Osteocyte (in vitro differentiated cells): ENCODE results near the gene USP34. TPM values are rescaled to one million over a fixed set of nuclear protein-coding genes. Genes with fewer than 3 reads are reported as not detected.

Experiments
- DNase-seq: peaks from one replicate; pipeline ENCODE4 v3.0.0; 2021; ENCODE audit warnings: mixed read lengths; ENCODE audit not compliant: unreplicated experiment; ENCODE audit errors: extremely low spot score
- H3K27ac Mint-ChIP-seq: one replicate; pipeline ENCODE4 v1.8.0; 2021; ENCODE audit warnings: mild to moderate bottlenecking, mixed read lengths; ENCODE audit not compliant: unreplicated experiment
- H3K27me3 Mint-ChIP-seq: one replicate; pipeline ENCODE4 v1.8.0; 2021; ENCODE audit warnings: mixed read lengths; ENCODE audit not compliant: unreplicated experiment
- H3K36me3 Mint-ChIP-seq: one replicate; pipeline ENCODE4 v1.8.0; 2021; ENCODE audit warnings: mixed read lengths; ENCODE audit not compliant: unreplicated experiment
- H3K4me1 Mint-ChIP-seq: one replicate; pipeline ENCODE4 v1.8.0; 2021; ENCODE audit warnings: mixed read lengths; ENCODE audit not compliant: unreplicated experiment
- H3K4me3 Mint-ChIP-seq: one replicate; pipeline ENCODE4 v1.8.0; 2021; ENCODE audit warnings: mild to moderate bottlenecking, moderate library complexity, mixed read lengths; ENCODE audit not compliant: unreplicated experiment
- H3K9me3 Mint-ChIP-seq: one replicate; pipeline ENCODE4 v1.8.0; 2021; ENCODE audit warnings: mixed read lengths; ENCODE audit not compliant: unreplicated experiment
- total RNA-seq: library from RNA; stranded (reverse); gene quantifications from 2 replicates; pipeline ENCODE4 v1.2.1, GENCODE V29; 2021
- TF ChIP-seq, protein P1 (sequence below): fragments of 200-600 bp; sonication (generic); IDR thresholded peaks from 2 replicates; pipeline ENCODE4 v1.5.0; 2021; ENCODE audit warnings: antibody characterized with exemption, mild to moderate bottlenecking, moderate library complexity

The USP34 gene
- total RNA-seq, 1 donor from 2014 or later = 111 TPM

- Mint-ChIP-seq H3K27ac (no peak overlapping the region), H3K36me3 (peaks cover 58% of the 10 kb centered on the region)
- TF ChIP-seq, protein P1, sequence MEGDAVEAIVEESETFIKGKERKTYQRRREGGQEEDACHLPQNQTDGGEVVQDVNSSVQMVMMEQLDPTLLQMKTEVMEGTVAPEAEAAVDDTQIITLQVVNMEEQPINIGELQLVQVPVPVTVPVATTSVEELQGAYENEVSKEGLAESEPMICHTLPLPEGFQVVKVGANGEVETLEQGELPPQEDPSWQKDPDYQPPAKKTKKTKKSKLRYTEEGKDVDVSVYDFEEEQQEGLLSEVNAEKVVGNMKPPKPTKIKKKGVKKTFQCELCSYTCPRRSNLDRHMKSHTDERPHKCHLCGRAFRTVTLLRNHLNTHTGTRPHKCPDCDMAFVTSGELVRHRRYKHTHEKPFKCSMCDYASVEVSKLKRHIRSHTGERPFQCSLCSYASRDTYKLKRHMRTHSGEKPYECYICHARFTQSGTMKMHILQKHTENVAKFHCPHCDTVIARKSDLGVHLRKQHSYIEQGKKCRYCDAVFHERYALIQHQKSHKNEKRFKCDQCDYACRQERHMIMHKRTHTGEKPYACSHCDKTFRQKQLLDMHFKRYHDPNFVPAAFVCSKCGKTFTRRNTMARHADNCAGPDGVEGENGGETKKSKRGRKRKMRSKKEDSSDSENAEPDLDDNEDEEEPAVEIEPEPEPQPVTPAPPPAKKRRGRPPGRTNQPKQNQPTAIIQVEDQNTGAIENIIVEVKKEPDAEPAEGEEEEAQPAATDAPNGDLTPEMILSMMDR = no peak
Observed at GRCh38 chr2:61343141-61343540, 127.7 kb downstream of the USP34 start.

DNA sequence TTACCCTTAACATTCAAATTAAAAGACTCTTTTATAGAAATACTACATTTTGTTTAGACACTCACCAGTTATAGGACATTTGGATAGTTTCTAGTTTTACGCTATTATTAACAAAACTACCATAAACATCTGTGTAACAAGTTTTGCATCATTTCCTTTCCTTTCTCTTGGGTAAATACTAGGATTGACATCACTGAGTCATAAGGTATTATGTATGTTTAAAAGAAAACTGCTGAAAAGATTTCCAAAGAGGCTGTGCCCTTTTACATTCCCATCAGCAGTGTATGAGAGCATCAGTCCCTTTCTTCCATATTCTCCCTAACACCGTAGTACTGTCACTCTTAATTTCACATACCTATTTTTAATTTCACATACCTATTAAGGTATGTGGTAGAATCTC is 130.6 kb downstream of the USP34 start:
- Mint-ChIP-seq H3K9me3 (no peaks in the 10 kb centered on the region), H3K27me3 (no peaks in the 10 kb centered on the region), H3K4me1 (peaks cover 5% of the 10 kb centered on the region), H3K27ac (peak overlapping the region; percentile 64), H3K4me3 (no peak overlapping the region), H3K36me3 (peaks cover 57% of the 10 kb centered on the region)
- no peak for DNase-seq
- TF ChIP-seq, protein P1 = no peak

More at GRCh38 chr2:61343141-61343540, 127.7 kb downstream of the USP34 start:
- no peaks in the 10 kb centered on the region for H3K27me3 Mint-ChIP-seq
- DNase-seq = no peak
- H3K4me3 Mint-ChIP-seq = no peak overlapping the region
- peaks cover 5% of the 10 kb centered on the region for H3K4me1 Mint-ChIP-seq
- H3K9me3 Mint-ChIP-seq = no peaks in the 10 kb centered on the region

- Mint-ChIP-seq H3K9me3 (no peaks in the 10 kb centered on the region), H3K36me3 (peaks cover 47% of the 10 kb centered on the region), H3K27me3 (no peaks in the 10 kb centered on the region), H3K4me3 (no peak overlapping the region), H3K4me1 (peaks cover 5% of the 10 kb centered on the region), H3K27ac (no peak overlapping the region)
- DNase-seq = no peak
- TF ChIP-seq, protein P1 = no peak
Observed at GRCh38 chr2:61338447-61338846, 132.4 kb downstream of the USP34 start.

DNA sequence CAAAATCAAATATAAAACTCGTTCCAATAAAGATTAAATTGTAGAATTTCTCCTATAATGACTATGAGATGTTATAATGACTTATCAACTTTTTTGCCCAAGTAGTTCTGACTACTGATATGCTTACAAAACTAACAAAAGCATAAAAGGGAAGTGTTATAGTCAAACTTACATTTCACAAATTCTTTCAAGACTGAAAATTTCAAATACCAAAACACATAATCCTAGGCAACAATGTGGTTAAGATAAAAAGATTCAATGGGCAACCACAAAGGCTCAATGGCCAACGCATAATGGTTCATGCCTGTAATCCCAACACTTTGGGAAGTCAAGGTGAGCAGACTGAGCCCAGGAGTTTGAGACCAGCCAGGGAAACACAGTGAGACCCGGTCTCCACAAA is 135.7 kb downstream of the USP34 start:
- Mint-ChIP-seq H3K4me1 (peaks cover under 1% of the 10 kb centered on the region), H3K36me3 (peaks cover 30% of the 10 kb centered on the region), H3K27me3 (no peaks in the 10 kb centered on the region), H3K27ac (no peak overlapping the region), H3K4me3 (no peak overlapping the region), H3K9me3 (no peaks in the 10 kb centered on the region)
- TF ChIP-seq, protein P1 = no peak
- no peak for DNase-seq

DNA sequence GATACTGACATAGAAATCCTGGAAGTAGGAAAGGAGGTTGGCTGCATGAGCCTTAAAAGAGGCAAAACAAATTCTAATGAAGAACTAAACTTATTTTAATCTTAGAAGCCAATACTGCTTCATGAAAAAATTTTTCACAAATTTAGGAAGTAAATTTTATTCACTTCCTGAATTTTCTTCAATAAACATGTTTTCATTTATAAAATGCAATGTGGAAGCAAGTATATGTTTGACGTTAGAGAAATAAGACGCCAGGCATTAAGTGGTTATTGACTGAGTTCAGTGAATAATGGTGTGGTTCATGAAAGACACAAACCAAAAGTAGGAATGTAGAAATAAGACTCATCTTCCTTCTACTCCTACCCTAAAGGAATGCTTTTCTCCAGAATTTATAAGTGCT is 136.4 kb downstream of the USP34 start:
- no peak for DNase-seq
- Mint-ChIP-seq H3K4me3 (no peak overlapping the region), H3K27ac (no peak overlapping the region), H3K27me3 (no peaks in the 10 kb centered on the region), H3K36me3 (peaks cover 34% of the 10 kb centered on the region), H3K4me1 (no peaks in the 10 kb centered on the region), H3K9me3 (no peaks in the 10 kb centered on the region)
- TF ChIP-seq, protein P1 = no peak
